Measurements from ENCODE around the gene PPP1R14B. TPM values are rescaled to one million over a fixed set of nuclear protein-coding genes. Genes with fewer than 3 reads are reported as not detected.

The PPP1R14B gene
- polyA plus RNA-seq, 3 donors, result 59.6 to 85.8 (median 69.1) TPM

DNA sequence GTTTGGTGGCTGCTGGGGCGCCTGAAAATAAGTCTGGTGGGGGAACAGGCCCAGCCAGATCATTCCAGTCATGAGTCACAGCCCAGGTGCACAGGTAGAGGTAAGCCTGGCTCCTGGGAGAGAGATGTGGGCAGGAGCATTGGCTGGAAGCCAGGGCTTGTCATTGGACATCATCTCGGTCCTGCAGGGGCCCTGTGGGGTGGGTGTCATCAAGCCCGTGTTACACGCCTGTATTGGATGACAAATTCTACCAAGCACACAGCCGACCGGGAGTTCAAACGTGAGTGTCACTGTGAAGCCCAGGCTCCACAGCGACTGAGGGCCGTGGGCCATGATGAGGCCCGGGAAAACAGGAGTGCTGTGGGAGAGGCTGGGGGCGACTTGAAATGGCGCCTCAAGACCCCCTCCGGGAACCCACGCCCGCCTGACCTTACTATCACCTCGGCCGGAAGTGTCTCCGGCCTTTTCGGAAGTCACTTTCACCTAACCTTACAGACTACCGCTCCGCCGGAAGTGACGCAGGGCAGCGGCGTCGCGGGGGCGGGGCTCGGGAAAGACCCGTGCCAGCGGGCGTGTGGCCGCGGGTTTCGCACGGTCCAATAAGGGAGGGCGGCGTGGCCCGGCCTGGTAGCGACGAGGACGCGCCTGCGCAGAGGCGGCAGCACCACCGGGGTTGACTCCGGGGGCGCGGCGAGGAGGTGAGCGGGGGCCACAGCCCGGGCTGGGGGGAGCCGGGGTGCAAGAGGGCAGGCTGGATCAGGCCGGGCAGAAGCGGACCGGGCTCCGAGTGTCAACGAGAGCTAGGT lies 6.1 kb downstream of the PPP1R14B start, which contains the start of gene FKBP2:
Gene FKBP2 (plus strand): TSS at position 661 of the 806 bp plus-strand sequence. CDS start 1,293 bp downstream, outside the sequence.
- DNase-seq (ENCODE audit: extremely low read depth in 1 of 11, low read depth in 9 of 11, low spot score in 4 of 11), result peak; percentile 88 to 97 (median 95)

DNA sequence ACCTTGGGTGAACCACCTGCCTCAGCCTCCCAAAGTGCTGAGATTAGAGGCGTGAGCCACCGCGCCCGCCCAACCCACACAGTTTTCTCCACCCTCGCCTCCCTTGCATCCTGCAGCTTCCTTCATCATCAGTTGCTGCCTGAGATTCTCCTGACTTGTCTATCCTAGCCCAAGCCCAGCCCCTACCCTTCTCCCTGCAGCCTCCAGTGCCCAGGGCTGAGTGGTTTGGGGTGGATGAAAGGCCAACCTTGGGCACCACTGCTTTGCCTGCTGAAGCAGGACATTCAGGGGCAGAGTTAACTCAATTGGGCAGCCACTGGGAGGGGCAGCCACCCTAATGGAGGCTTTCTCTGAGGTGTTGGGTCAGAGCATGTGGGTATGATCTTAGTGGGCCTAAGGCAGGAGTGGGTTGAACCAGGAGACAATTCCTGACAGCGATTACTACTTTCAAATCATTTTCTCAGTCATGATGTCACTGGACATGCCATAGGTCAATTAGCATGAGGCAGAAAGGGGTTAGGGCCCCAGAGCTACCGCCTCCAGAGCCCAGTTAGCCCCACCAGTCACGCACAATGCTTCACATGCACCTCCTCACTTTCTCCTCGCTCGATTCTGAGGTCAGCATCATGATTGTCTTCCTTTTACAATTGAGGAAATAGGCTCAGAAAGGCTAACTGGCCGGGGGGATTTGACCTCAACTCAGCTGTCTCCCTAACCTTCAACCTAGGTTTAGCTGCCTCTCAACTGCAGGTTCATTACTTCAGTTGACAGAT lies 6.9 kb downstream of the PPP1R14B start:
- DNase-seq (ENCODE audit: extremely low read depth in 1 of 11, low read depth in 9 of 11, low spot score in 4 of 11), result no peak

DNA sequence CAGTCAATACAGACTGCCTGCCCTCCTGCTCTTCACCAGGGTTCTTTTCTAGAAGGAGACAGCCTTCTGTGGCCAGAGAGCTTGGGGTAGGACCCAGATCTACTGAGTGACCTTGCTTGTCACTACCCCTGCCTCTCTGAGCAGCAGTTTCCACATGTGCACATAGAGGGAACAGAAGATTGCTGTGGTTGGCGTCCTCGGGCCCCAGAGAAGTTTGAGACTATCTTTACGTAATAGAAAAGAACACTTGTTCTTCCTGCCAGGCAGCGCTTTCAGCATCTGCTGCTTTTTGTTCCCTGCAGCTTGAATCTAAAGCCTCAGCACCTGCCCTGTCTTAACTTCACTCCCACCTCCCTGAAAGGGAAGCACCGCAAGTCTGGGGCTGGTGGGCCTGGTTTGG lies 7.7 kb downstream of the PPP1R14B start:
- DNase-seq (ENCODE audit: extremely low read depth in 1 of 11, low read depth in 9 of 11, low spot score in 4 of 11), result no peak

DNA sequence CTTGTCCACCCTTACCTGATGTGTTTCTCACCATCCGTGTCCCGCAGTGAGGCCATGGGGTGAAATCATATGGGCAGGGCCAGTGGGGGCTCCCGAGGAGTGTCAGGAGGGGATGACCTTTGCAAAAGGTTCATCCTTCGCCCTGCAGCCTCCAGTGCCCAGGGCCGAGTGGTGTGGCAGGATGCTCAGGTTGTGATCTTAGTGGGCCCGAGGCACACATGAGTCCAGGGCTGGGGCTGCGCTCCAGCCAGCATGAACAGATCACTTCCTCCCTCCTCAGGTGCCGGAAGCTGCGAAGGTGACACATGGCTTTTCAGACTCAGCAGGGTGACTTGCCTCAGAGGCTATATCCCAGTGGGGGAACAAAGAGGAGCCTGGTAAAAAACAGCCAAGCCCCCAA lies 8.7 kb downstream of the PPP1R14B start:
- DNase-seq (ENCODE audit: extremely low read depth in 1 of 11, low read depth in 9 of 11, low spot score in 4 of 11), result no peak

GRCh38 chr11:64237484-64237951 lies 9.2 kb downstream of the PPP1R14B start:
- no peak for DNase-seq (ENCODE audit: extremely low read depth in 1 of 11, low read depth in 9 of 11, low spot score in 4 of 11)

GRCh38 chr11:64235437-64236161 lies 11.1 kb downstream of the PPP1R14B start:
- DNase-seq (ENCODE audit: extremely low read depth in 1 of 11, low read depth in 9 of 11, low spot score in 4 of 11), result no peak

GRCh38 chr11:64234647-64235379 lies 11.9 kb downstream of the PPP1R14B start:
- no peak for DNase-seq (ENCODE audit: extremely low read depth in 1 of 11, low read depth in 9 of 11, low spot score in 4 of 11)

GRCh38 chr11:64233913-64234586 lies 12.7 kb downstream of the PPP1R14B start, which contains the start of gene VEGFB:
Gene VEGFB, plus strand, starts transcription at chr11:64234584. Its CDS starts 250 bp downstream, at chr11:64234834.
- DNase-seq (ENCODE audit: extremely low read depth in 1 of 11, low read depth in 9 of 11, low spot score in 4 of 11), result no peak

- no peak for DNase-seq (ENCODE audit: extremely low read depth in 1 of 11, low read depth in 9 of 11, low spot score in 4 of 11)
Measured at GRCh38 chr11:64232967-64233315, 13.8 kb downstream of the PPP1R14B start.

DNA sequence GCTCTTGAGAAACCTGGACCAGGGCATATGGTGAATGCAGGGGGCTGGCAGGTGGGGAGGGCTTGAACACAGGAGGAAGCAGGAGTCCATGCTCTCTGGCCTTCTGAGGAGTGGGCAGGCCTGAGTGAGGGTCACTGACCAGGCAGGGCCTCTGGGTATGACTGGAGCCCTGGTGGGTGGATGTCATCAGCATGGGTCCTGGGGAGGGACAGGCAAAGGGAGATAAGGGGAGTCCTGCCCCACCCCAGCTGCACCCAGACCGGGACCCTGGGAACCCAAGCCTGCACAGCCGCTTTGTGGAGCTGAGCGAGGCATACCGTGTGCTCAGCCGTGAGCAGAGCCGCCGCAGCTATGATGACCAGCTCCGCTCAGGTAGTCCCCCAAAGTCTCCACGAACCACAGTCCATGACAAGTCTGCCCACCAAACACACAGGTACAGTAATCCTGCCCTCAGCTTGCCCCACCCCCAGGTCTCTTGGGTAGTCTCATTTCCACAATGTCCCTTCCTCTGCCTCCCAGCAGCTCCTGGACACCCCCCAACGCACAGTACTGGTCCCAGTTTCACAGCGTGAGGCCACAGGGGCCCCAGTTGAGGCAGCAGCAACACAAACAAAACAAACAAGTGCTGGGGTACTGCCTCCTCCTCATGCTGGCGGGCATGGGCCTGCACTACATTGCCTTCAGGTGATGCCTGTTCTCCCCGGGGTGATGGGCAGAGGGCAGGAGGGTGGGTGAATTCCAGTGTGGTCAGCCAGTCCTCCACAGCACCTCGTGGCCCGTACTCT lies 14.4 kb downstream of the PPP1R14B start:
- no peak for DNase-seq (ENCODE audit: extremely low read depth in 1 of 11, low read depth in 9 of 11, low spot score in 4 of 11)

- no peak for DNase-seq (ENCODE audit: extremely low read depth in 1 of 11, low read depth in 9 of 11, low spot score in 4 of 11)
Measured at GRCh38 chr11:64231546-64231945, 15.2 kb downstream of the PPP1R14B start.

GRCh38 chr11:64230985-64231365 lies 15.8 kb downstream of the PPP1R14B start:
- no peak for DNase-seq (ENCODE audit: extremely low read depth in 1 of 11, low read depth in 9 of 11, low spot score in 4 of 11)

DNA sequence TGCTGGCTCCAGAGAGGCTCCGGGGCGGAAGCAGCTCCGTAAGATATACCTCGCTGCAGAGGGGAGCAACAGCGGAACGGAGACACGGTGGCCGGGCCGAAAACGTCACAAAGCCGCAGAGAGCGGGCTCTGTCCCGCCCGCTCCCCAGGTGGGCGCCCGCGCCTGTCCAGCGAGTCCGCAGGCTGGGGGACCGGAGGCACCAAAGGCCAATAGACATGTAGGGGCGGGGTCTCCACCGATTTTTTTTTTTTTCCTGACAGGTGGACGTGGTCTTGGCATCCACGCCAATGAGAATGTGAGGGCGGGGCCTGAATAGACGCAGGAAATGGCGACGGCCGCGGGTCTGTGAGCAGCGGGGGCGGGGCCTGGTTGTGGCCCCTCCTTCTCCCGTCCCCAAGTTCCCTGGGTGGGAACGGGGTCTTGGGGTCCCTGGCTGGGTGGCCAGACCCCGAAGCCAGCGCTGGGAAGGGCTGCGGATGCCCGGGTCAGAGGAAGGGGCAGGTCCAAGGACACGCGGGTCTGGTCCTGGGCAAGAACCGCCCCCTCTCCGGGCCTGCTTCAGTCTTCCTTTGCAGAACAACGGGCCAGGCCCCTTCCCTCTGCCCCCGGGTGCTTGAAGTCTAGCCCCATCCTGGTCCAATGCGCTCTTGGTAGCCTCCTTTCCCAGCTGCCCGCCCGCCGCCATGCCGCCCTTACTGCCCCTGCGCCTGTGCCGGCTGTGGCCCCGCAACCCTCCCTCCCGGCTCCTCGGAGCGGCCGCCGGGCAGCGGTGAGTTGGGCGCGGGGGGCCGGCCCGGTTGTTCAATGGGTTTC lies 16.4 kb downstream of the PPP1R14B start, which contains the start of gene DNAJC4:
Gene DNAJC4 (plus strand): TSS at position 378 of the 814 bp plus-strand sequence. CDS start 307 bp downstream, at position 685.
- DNase-seq (ENCODE audit: extremely low read depth in 1 of 11, low read depth in 9 of 11, low spot score in 4 of 11), result peak; percentile 83 to 96 (median 91)

DNA sequence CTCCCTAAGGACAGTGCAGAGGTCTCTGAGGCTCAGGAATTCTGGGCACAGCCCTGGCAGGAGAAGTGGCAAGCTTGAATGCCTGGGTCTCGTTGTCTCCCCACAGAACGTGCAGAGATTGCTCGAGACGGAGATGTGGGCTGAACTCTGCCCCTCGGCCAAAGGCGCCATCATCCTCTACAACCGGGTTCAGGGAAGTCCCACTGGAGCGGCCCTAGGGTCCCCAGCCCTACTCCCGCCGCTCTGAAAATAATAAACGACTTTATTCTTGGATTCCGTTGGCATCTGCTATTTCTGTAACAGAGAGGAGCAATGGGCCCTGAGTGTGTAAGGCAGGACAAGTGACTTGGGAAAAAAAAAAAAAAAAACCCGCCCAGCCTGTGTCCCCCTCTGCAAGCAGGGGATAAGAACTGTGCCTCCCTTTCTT lies 17.0 kb downstream of the PPP1R14B start:
- no peak for DNase-seq (ENCODE audit: extremely low read depth in 1 of 11, low read depth in 9 of 11, low spot score in 4 of 11)

DNA sequence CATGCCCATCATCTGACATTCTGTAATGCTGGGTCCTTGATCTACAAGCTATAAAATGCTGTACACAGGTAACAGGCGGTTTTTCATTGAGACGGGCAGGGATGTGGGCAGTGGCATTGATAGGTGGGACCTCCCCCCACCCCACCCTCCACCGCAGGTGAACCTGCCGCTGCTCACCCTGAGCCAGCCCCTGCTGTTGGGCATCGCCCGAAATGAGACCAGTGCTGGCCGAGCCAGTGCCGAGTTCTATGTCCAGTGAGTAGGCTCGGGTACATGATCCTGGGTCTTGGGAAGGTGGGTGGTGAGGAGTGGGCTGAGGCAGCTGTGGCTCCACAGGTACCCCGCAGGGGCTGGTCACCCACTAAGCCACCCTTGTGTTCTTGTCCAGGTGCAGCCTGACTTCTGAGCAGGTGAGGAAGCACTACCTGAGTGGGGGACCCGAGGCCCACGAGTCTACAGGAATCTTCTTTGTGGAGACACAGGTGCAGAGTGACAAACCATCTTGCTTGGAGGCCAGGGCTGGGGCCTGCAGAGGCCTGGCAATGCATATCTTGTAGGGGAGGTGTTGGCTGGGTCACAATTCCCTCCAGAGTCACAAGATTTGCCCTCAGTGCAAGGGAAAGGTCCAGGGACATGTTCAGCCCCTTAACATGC lies 17.5 kb downstream of the PPP1R14B start:
- DNase-seq (ENCODE audit: extremely low read depth in 1 of 11, low read depth in 9 of 11, low spot score in 4 of 11), result no peak

DNA sequence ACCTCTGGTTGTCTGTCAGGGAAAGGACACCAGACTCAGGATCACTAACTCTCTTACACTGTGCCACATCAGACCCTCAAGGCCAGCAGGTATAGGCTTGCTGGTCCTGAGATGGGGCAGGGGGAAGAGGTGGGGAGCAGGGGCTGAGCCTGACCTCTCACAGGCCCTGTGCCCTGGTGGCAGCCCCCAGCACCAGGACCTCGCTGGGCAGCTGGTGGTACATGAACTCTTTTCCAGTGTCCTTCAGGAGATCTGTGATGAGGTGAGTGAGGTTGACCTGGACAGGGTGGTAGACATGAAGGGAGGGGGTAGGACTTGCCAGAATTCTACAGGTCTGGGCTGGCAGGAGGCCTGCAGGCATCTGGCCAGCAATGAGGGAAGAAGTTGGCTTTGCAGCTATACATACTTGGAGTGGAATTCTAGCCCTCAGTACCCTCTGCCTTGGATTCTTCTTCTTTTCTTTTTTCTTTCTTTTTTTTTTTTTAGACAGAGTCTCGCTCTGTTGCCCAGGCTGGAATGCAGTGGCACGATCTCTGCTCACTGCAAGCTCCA lies 19.3 kb downstream of the PPP1R14B start:
- no peak for DNase-seq (ENCODE audit: extremely low read depth in 1 of 11, low read depth in 9 of 11, low spot score in 4 of 11)

Data from renal cortex interstitium (tissue), 11 donors.